Mesenchymal stem cell (in vitro differentiated cells and primary cell): ENCODE results near the gene ZRANB3.
"Not testable (repeated sequence)": the region's sequence is repeated elsewhere in the genome, so short reads cannot be mapped to it uniquely, and the experiment has no call there.

Experiments used
- DNase-seq: peaks from one replicate; pipeline ENCODE4 v3.0.0-alpha.2; 2013
- H2AFZ ChIP-seq: one replicate; pipeline ENCODE4 v1.6.1; 2013; ENCODE audit warnings: low read depth, mild to moderate bottlenecking, control low read depth, inconsistent platforms, low read length, moderate library complexity
- H2AK5ac ChIP-seq: 2 replicates; pipeline ENCODE4 v1.6.1; 2013; ENCODE audit warnings: low read length, moderate library complexity, mild to moderate bottlenecking, inconsistent platforms; ENCODE audit not compliant: severe bottlenecking
- H2BK120ac ChIP-seq: one replicate; pipeline ENCODE4 v1.6.1; 2013; ENCODE audit warnings: low read depth, mild to moderate bottlenecking, inconsistent platforms, low read length, moderate library complexity
- H2BK12ac ChIP-seq, 2 experiments: one replicate each; pipeline ENCODE4 v1.6.1; 2013; ENCODE audit warnings: inconsistent platforms in 2 of 2, low read length in 2 of 2, mild to moderate bottlenecking in 2 of 2, moderate library complexity in 2 of 2, control low read depth in 1 of 2
- H2BK15ac ChIP-seq: one replicate; pipeline ENCODE4 v1.6.1; 2013; ENCODE audit warnings: mild to moderate bottlenecking, low read depth, inconsistent platforms; ENCODE audit not compliant: poor library complexity, severe bottlenecking
- H2BK5ac ChIP-seq: 2 replicates; pipeline ENCODE4 v1.6.1; 2013; ENCODE audit warnings: low read depth, mild to moderate bottlenecking, low read length, control low read depth, inconsistent platforms; ENCODE audit not compliant: poor library complexity, severe bottlenecking
- H3K14ac ChIP-seq, 2 experiments: one replicate each; pipeline ENCODE4 v1.6.1; 2013; ENCODE audit warnings: inconsistent platforms in 2 of 2, low read length in 2 of 2, control low read depth in 1 of 2, mild to moderate bottlenecking in 1 of 2, moderate library complexity in 1 of 2
- H3K18ac ChIP-seq, 2 experiments: one replicate each; pipeline ENCODE4 v1.6.1; 2013; ENCODE audit warnings: inconsistent platforms in 2 of 2, low read length in 2 of 2, control low read depth in 1 of 2, low read depth in 1 of 2, mild to moderate bottlenecking in 1 of 2
- H3K23ac ChIP-seq, 2 experiments: one replicate each; pipeline ENCODE4 v1.6.1; 2013; ENCODE audit warnings: inconsistent platforms in 2 of 2, low read length in 2 of 2, mild to moderate bottlenecking in 2 of 2, moderate library complexity in 2 of 2, control low read depth in 1 of 2
- H3K27ac ChIP-seq: 2 replicates; pipeline ENCODE4 v1.5.1; 2013; ENCODE audit warnings: mild to moderate bottlenecking, moderate library complexity, low read length, control low read depth, inconsistent platforms; ENCODE audit not compliant: poor library complexity, severe bottlenecking
- H3K27me3 ChIP-seq, 2 experiments: 2 replicates each; pipeline versions ENCODE4 v1.6.1 to v1.7.0; 2013; ENCODE audit warnings: low read length in 2 of 2, mild to moderate bottlenecking in 2 of 2, moderate library complexity in 2 of 2, control low read depth in 1 of 2, inconsistent platforms in 1 of 2; ENCODE audit not compliant: control insufficient read depth in 1 of 2, insufficient read depth in 1 of 2
- H3K36me3 ChIP-seq, 2 experiments: 2 replicates each; pipeline versions ENCODE4 v1.6.1 to v1.7.0; 2013; ENCODE audit warnings: low read length in 2 of 2, control low read depth in 1 of 2, inconsistent platforms in 1 of 2, low read depth in 1 of 2, mild to moderate bottlenecking in 1 of 2; ENCODE audit not compliant: insufficient read depth in 2 of 2, control insufficient read depth in 1 of 2
- H3K4ac ChIP-seq, 2 experiments: one replicate each; pipeline ENCODE4 v1.6.1; 2013; ENCODE audit warnings: inconsistent platforms in 2 of 2, low read length in 2 of 2, mild to moderate bottlenecking in 2 of 2, moderate library complexity in 2 of 2, control low read depth in 1 of 2, low read depth in 1 of 2
- H3K4me1 ChIP-seq: 2 replicates; pipeline ENCODE4 v1.6.1; 2013; ENCODE audit warnings: low read depth, low read length, control low read depth; ENCODE audit not compliant: control insufficient read depth, insufficient read depth
- H3K4me2 ChIP-seq: 2 replicates; pipeline ENCODE4 v1.6.1; 2013; ENCODE audit warnings: low read length, mild to moderate bottlenecking, inconsistent platforms; ENCODE audit not compliant: poor library complexity, severe bottlenecking
- H3K4me3 ChIP-seq, 2 experiments: 2 replicates each; pipeline versions ENCODE4 v1.5.1 to v1.7.0; 2013; ENCODE audit warnings: low read length in 2 of 2, mild to moderate bottlenecking in 2 of 2, control low read depth in 1 of 2, low read depth in 1 of 2; ENCODE audit not compliant: insufficient read depth in 1 of 2
- H3K79me1 ChIP-seq: replicated peaks from 2 replicates; pipeline ENCODE4 v1.6.1; 2013; ENCODE audit warnings: mild to moderate bottlenecking, control low read depth, low read length, inconsistent platforms; ENCODE audit not compliant: poor library complexity, severe bottlenecking
- H3K9ac ChIP-seq: 2 replicates; pipeline ENCODE4 v1.7.0; 2013; ENCODE audit warnings: mild to moderate bottlenecking, low read length, moderate library complexity
- H3K9me3 ChIP-seq: 2 replicates; pipeline ENCODE4 v1.7.0; 2013; ENCODE audit warnings: mild to moderate bottlenecking, low read length; ENCODE audit not compliant: control insufficient read depth
- H4K8ac ChIP-seq: one replicate; pipeline ENCODE4 v1.6.1; 2013; ENCODE audit warnings: inconsistent platforms, mild to moderate bottlenecking, low read length, moderate library complexity
- H4K91ac ChIP-seq: one replicate; pipeline ENCODE4 v1.6.1; 2013; ENCODE audit warnings: mild to moderate bottlenecking, low read length, inconsistent platforms
- WGBS: methylation state at CpG from one replicate; pipeline ENCODE4 v1.1.7; 2013; ENCODE audit warnings: mixed read lengths; 5-methylcytosine and 5-hydroxymethylcytosine counted together

ZRANB3 gene

DNA sequence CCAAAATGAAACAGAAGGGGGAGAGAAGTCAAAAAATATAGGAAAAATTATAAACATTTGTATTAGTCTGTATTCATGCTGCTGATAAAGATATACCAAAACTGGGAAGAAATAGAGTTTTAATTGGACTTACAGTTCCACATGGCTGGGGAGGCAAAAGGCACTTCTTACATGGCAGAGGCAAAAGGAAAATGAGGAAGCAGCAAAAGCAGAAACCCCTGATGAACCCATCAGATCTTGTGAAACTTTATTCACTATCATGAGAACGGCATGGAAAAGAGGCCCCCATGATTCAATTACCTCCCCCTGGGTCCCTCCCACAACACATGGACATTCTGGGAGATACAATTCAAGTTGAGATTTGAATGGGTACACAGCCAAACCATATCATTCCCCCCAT is 79.1 kb downstream of the ZRANB3 start:
- no peak for DNase-seq
- H3K23ac ChIP-seq, result no peak overlapping the region
- H4K8ac ChIP-seq, result no peak overlapping the region
- H2AFZ ChIP-seq, result no peak overlapping the region
- peaks cover 0 to 5% of the 10 kb centered on the region in 2 experiments for H3K36me3 ChIP-seq
- no peak overlapping the region for H3K18ac ChIP-seq
- H2AK5ac ChIP-seq, result no peak overlapping the region
- H2BK12ac ChIP-seq, result no peak overlapping the region
- H2BK5ac ChIP-seq, result no peak overlapping the region
- no peak overlapping the region for H4K91ac ChIP-seq
- no peak overlapping the region for H3K27ac ChIP-seq
- H3K27me3 ChIP-seq, result no peaks in the 10 kb centered on the region
- no peak overlapping the region for H3K14ac ChIP-seq
- H3K4me1 ChIP-seq, result no peaks in the 10 kb centered on the region
- no peak overlapping the region for H3K4me3 ChIP-seq
- no peak overlapping the region for H2BK120ac ChIP-seq
- peaks cover 4% of the 10 kb centered on the region for H3K79me1 ChIP-seq
- no peak overlapping the region for H3K4ac ChIP-seq
- no peak overlapping the region for H3K4me2 ChIP-seq
- WGBS, result 100% methylated on average over 1 of the region's 1 CpG
- H3K9ac ChIP-seq, result no peak overlapping the region
- H3K9me3 ChIP-seq, result peaks cover 12% of the 10 kb centered on the region
- H2BK15ac ChIP-seq, result no peak overlapping the region

DNA sequence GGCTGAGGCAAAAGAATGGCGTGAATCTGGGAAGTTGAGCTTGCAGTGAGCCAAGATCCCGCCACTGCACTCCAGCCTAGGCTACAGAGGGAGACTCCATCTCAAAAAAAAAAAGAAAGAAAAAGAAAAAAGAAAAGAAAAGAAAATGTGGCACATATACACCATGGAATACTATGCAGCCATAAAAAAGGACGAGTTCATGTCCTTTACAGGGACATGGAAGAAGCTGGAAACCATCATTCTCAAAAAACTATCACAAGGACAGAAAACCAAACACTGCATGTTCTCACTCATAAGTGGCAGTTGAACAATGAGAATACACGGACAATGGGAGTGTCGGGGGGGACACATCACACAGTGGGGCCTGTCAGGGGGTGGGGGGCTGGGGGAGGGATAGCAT is 88.0 kb downstream of the ZRANB3 start:
- H3K27ac ChIP-seq, H4K91ac ChIP-seq, H3K4ac ChIP-seq, H3K9ac ChIP-seq, H2AFZ ChIP-seq, H2BK120ac ChIP-seq, H3K18ac ChIP-seq, H3K23ac ChIP-seq, H3K79me1 ChIP-seq, H3K4me3 ChIP-seq, H4K8ac ChIP-seq, H3K4me2 ChIP-seq, H2BK5ac ChIP-seq, H2AK5ac ChIP-seq, H3K4me1 ChIP-seq, H3K9me3 ChIP-seq, H3K36me3 ChIP-seq, H2BK15ac ChIP-seq, DNase-seq, H3K14ac ChIP-seq, H3K27me3 ChIP-seq, H2BK12ac ChIP-seq: not testable (repeated sequence)
- WGBS, result 85% methylated on average over 4 of the region's 5 CpGs

DNA sequence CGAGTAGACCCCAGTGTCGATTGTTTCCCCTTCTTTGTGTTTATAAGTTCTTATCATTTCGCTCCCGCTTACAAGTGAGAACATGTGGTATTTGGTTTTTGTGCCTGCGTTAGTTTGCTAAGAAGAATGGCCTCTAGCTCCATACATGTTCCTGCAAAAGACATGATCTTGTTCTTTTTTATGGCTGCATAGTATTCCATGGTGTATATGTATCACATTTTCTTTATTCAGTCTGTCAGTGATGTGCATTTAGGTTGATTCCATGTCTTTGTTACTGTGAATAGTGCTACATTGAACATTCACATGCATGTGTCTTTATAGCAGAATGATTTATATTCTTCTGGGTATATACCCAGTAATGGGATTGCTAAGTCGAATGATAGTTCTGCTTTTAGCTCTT is 95.9 kb downstream of the ZRANB3 start:
- not testable (repeated sequence) for H3K9ac ChIP-seq, H2BK5ac ChIP-seq, H3K4me3 ChIP-seq, H2BK12ac ChIP-seq, H2BK120ac ChIP-seq, H3K14ac ChIP-seq, H2AK5ac ChIP-seq, H2AFZ ChIP-seq, H4K91ac ChIP-seq, H3K18ac ChIP-seq, H3K79me1 ChIP-seq, H3K23ac ChIP-seq, H3K27ac ChIP-seq, H3K4ac ChIP-seq, H4K8ac ChIP-seq, H3K4me1 ChIP-seq, H3K9me3 ChIP-seq, H3K27me3 ChIP-seq, H2BK15ac ChIP-seq, DNase-seq, H3K4me2 ChIP-seq, H3K36me3 ChIP-seq
- 96% methylated on average over 5 of the region's 6 CpGs for WGBS

DNA sequence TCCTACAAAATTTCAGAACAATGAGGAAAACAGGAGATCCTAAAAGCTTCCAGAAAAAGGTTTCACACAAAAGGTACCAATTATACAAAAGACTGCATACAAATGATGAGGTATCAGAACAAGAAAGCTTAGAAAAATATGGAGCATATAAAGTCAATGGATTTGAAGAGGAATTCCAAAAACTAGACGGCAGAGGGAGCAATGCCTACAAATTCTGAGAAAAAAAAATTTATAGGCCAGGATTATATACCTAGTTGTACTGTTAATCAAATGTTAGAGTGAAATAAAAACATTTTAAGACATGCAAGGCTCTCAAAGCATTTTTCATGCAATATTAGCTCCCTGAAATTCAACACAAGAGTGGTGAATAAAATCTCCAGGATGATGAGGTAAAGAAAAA is 106.2 kb downstream of the ZRANB3 start:
- Histone ChIP-seq H2AK5ac (no peak overlapping the region), H3K9me3 (peaks cover 16% of the 10 kb centered on the region), H2BK15ac (no peak overlapping the region), H3K36me3 (no peaks in the 10 kb centered on the region), H2AFZ (no peak overlapping the region), H3K4me1 (no peaks in the 10 kb centered on the region), H2BK120ac (no peak overlapping the region), H3K27me3 (no peaks in the 10 kb centered on the region), H2BK5ac (no peak overlapping the region), H3K4me2 (no peak overlapping the region), H3K4me3 (no peak overlapping the region), H4K91ac (no peak overlapping the region), H3K18ac (no peak overlapping the region), H3K14ac (no peak overlapping the region), H3K79me1 (peaks cover 2% of the 10 kb centered on the region), H3K4ac (no peak overlapping the region), H4K8ac (no peak overlapping the region), H3K9ac (no peak overlapping the region), H2BK12ac (no peak overlapping the region), H3K27ac (no peak overlapping the region), H3K23ac (no peak overlapping the region)
- WGBS, result 100% methylated on average over 1 of the region's 1 CpG
- no peak for DNase-seq
